ENCODE measurements around the gene PEX11B.

Gene PEX11B

DNA sequence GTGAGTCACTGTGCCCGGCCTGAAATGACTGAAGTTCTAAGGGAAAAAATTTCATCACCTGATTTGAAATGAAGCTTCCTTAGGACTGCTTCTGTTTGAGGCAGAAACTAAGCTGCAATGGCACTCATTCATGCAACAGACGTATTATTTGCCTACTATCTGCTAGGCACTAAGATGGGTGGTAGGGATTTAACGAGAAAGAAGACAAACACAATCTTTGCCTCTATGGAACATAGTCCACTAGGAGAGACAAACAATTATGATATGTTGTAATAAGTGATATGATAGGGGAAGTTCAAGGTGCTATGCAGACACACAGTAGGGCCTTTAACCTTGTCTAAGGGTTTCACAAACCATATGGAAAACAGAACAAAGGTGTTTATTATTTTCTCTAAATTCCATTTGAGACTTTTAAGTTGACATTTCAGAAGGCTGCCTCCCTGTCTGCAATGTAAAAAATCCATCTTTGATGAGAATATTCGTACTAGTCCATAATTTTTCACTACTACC, 28.0 kb upstream of the PEX11B start:
- DNase-seq (ENCODE audit: low read depth, low spot score) = no peak
- POLR2A ChIA-PET = no interaction called here
- TF ChIP-seq, protein P1, sequence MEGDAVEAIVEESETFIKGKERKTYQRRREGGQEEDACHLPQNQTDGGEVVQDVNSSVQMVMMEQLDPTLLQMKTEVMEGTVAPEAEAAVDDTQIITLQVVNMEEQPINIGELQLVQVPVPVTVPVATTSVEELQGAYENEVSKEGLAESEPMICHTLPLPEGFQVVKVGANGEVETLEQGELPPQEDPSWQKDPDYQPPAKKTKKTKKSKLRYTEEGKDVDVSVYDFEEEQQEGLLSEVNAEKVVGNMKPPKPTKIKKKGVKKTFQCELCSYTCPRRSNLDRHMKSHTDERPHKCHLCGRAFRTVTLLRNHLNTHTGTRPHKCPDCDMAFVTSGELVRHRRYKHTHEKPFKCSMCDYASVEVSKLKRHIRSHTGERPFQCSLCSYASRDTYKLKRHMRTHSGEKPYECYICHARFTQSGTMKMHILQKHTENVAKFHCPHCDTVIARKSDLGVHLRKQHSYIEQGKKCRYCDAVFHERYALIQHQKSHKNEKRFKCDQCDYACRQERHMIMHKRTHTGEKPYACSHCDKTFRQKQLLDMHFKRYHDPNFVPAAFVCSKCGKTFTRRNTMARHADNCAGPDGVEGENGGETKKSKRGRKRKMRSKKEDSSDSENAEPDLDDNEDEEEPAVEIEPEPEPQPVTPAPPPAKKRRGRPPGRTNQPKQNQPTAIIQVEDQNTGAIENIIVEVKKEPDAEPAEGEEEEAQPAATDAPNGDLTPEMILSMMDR (IDR thresholded peaks at IDR 0.05; ENCODE audit: insufficient read depth, low read length, missing control alignments) = no peak
- CTCF ChIA-PET = no interaction called here
- no peak overlapping the region for H3K4me3 ChIP-seq (ENCODE audit: low read depth, low read length)

DNA sequence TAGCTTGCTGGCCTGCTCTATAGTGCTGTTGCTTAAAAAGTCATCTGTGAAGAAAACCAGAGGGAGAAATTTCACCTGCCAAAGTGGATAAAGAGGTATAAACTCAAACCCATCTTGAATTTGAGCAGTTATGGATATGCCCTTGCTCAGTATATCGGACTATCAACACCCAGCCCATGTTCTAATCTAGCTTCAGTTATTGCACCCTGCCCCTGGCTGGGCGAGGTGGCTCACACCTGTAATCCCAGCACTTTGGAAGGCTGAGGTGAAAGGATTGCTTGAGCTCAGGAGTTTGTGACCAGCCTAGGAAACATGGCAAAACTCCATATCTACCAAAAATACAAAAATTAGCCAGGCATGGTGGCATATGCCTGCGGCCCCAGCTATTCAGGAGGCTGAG, 26.0 kb upstream of the PEX11B start:
- TF ChIP-seq, protein P1 (IDR thresholded peaks at IDR 0.05; ENCODE audit: insufficient read depth, low read length, missing control alignments) = no peak
- CTCF ChIA-PET = interaction anchor here (0.8 to 1.3 kb wide), 3 partner anchors 10 to 15 kb away, joined by 3 to 5 read pairs (median 3); no protein-coding TSS in a partner anchor
- POLR2A ChIA-PET = interaction anchor here (1.0 kb wide), 1 partner anchor 17 kb away, joined by 3 read pairs; the partner anchor contains the start of gene RBM8A
- DNase-seq (ENCODE audit: low read depth, low spot score) = no peak
- no peak overlapping the region for H3K4me3 ChIP-seq (ENCODE audit: low read depth, low read length)

DNA sequence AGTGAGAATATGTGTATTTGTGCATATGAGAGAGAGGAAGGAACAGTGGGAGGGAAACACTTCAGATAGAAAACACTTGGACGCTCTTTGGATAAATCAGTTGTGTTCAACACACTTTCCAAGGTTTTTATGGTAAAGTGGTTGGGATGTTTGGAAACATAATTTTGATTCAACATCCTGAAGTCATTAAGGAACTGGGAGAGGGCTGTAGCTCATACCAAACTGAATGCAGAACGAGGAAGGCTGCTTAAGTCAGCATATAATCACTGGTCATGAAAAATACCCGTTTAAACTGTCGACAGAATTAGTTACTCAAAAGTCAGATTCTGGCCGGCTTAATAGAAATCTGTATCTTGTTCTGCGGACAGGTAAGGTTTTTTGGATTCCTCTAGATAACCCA, 24.4 kb upstream of the PEX11B start:
- no peak overlapping the region for H3K4me3 ChIP-seq (ENCODE audit: low read depth, low read length)
- CTCF ChIA-PET = interaction anchor here (0.7 to 1.4 kb wide), 5 partner anchors 12 to 51 kb away, joined by 3 to 5 read pairs (median 4); no protein-coding TSS in a partner anchor
- no peak for DNase-seq (ENCODE audit: low read depth, low spot score)
- TF ChIP-seq, protein P1 (IDR thresholded peaks at IDR 0.05; ENCODE audit: insufficient read depth, low read length, missing control alignments) = no peak
- POLR2A ChIA-PET = interaction anchor here (1.2 kb wide), 2 partner anchors 13 to 15 kb away, joined by 3 to 4 read pairs; partner anchors contain the start of gene RBM8A

DNA sequence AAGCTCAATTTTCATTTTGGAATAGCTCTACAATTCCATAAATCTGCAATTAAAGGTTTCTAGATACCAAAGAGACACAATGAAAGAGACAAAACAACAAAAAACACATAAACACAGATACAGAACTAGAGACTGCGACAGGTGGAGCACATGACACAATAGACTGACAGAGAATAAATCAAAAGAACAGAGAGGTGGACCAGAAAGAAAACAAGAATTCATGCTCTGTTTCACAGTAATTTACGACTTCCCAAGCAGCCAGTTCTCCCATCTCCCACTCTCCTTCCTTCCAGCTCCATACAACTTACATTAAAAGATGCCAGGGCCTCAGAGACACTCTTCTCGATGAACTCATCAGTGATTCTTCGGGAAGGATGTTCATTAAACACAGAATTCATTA, 23.9 kb upstream of the PEX11B start:
- no peak for DNase-seq (ENCODE audit: low read depth, low spot score)
- CTCF ChIA-PET = interaction anchor here (0.7 to 1.4 kb wide), 5 partner anchors 12 to 51 kb away, joined by 3 to 5 read pairs (median 4); no protein-coding TSS in a partner anchor
- no peak overlapping the region for H3K4me3 ChIP-seq (ENCODE audit: low read depth, low read length)
- POLR2A ChIA-PET = interaction anchor here (1.2 kb wide), 2 partner anchors 13 to 15 kb away, joined by 3 to 4 read pairs; partner anchors contain the start of gene RBM8A
- TF ChIP-seq, protein P1 (IDR thresholded peaks at IDR 0.05; ENCODE audit: insufficient read depth, low read length, missing control alignments) = no peak

DNA sequence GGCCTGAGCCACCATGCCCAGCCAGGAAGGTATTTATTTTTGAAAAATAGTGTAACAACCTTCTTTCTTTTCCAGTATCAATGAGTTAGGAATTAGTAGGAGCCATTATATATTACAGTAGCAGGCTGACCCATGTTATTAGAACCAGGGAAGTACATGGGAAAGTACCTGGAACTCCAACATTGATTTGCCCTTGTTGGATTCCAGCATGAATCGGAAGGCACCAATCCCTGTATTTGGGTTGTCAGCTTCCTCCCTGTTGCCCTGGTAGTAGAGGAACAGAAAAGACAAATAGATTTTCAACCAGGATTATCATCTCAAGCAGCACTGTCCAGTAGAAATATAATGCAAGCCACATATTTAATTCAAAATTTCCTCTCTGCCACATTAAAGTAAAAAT, 18.9 kb upstream of the PEX11B start:
- CTCF ChIA-PET = interaction anchor here (0.8 to 1.9 kb wide), 2 partner anchors 10 to 24 kb away, joined by 3 to 6 read pairs; partner anchors contain the start of gene RBM8A
- TF ChIP-seq, protein P1 (IDR thresholded peaks at IDR 0.05; ENCODE audit: insufficient read depth, low read length, missing control alignments) = no peak
- DNase-seq (ENCODE audit: low read depth, low spot score) = no peak
- H3K4me3 ChIP-seq (ENCODE audit: low read depth, low read length) = no peak overlapping the region
- POLR2A ChIA-PET = no interaction called here

DNA sequence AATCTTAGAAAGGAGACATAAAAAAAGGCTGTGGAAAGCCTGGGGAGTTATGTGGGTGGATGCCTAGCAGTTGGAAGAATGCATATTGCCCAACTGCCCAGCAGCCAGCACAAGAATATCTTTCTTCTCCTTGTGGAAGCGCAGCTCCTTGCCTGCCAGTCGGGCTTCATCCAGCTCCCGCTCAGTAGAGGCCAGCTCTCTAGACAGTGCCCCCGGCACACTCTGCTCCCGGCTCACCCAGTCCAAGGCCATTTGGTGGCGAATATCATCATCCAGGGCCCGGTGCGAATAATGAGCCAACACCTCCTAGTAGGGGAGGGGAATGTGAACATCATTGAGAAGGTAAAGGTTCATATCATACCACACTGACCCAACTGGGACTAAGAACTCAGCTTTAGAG, 17.7 kb upstream of the PEX11B start:
- DNase-seq (ENCODE audit: low read depth, low spot score) = no peak
- POLR2A ChIA-PET = interaction anchor here (0.7 to 1.3 kb wide), 2 partner anchors 19 to 22 kb away, joined by 4 read pairs; partner anchors contain the start of gene LIX1L
- CTCF ChIA-PET = interaction anchor here (0.9 to 1.9 kb wide), 3 partner anchors 9 to 45 kb away, joined by 4 to 6 read pairs (median 4); partner anchors contain the start of genes ITGA10 and RBM8A
- no peak overlapping the region for H3K4me3 ChIP-seq (ENCODE audit: low read depth, low read length)
- TF ChIP-seq, protein P1 (IDR thresholded peaks at IDR 0.05; ENCODE audit: insufficient read depth, low read length, missing control alignments) = no peak
